Adrenal gland (tissue), 12 donors: Measurements from ENCODE around the gene GRAP. TPM values are rescaled to one million over a fixed set of nuclear protein-coding genes. Genes with fewer than 3 reads are reported as not detected.

Source experiments
- DNase-seq, 7 donors: peaks; one replicate each; pipeline ENCODE4 v3.0.0-alpha.2; 2019 to 2020
- H3K27ac ChIP-seq, 5 donors: fragments of 200-600 bp; sonication (generic) in 4 of 5; 1 replicate in 3 of 5; 2 replicates in 2 of 5; pipeline versions ENCODE4 v1.5.1 to v1.8.0; 2016 to 2020; ENCODE audit warnings: mild to moderate bottlenecking in 1 of 5
- H3K27me3 ChIP-seq: fragments of 200-600 bp; 2 replicates; pipeline ENCODE4 v1.8.0; 2021
- H3K36me3 ChIP-seq, 2 donors: fragments of 200-600 bp; replicated peaks in 1 of 2; 1 replicate in 1 of 2; 2 replicates in 1 of 2; pipeline versions ENCODE4 v1.5.1 to v1.8.0; 2018 to 2022
- H3K4me1 ChIP-seq, 2 donors: fragments of 200-600 bp; replicated peaks in 1 of 2; 1 replicate in 1 of 2; 2 replicates in 1 of 2; pipeline versions ENCODE4 v1.5.1 to v1.8.0; 2018 to 2021
- H3K4me3 ChIP-seq, 4 donors: fragments of 200-600 bp; sonication (generic) in 3 of 4; one replicate each; pipeline ENCODE4 v1.5.1; 2016 to 2018
- H3K9me3 ChIP-seq, 3 donors: fragments of 200-600 bp; sonication (generic) in 1 of 3; replicated peaks in 1 of 3; 1 replicate in 2 of 3; 2 replicates in 1 of 3; pipeline versions ENCODE4 v1.5.1 to v1.8.0; 2016 to 2021
- CTCF ChIP-seq, 6 experiments: fragments of 450-650 bp in 4 of 6; fragments of 200-600 bp in 2 of 6; sonication (generic) in 1 of 6; IDR thresholded peaks; 1 replicate in 5 of 6; 2 replicates in 1 of 6; pipeline versions ENCODE4 v1.5.1 to v1.8.0; 2016 to 2021; ENCODE audit warnings: antibody characterized with exemption in 6 of 6, mild to moderate bottlenecking in 2 of 6, moderate library complexity in 1 of 6
- POLR2A ChIP-seq, 2 donors: fragments of 450-650 bp; IDR thresholded peaks; one replicate each; pipeline ENCODE4 v1.6.1; 2017; ENCODE audit warnings: antibody characterized with exemption in 2 of 2, mild to moderate bottlenecking in 2 of 2, moderate library complexity in 1 of 2
- WGBS, 4 donors: extraction: QIAGEN DNeasy Blood & Tissue Kit in 2 of 4; methylation state at CpG; one replicate each; pipeline versions ENCODE4 v1.1.5 to v1.1.7; 2013 to 2017; 5-methylcytosine and 5-hydroxymethylcytosine counted together
- intact Hi-C, 2 donors: fragments of 100-400 bp; cut with DNase I; formaldehyde crosslinking; loops; one replicate each; pipeline versions ENCODE4 v1.14.1 to v1.15.0; 2022 to 2023
- polyA plus RNA-seq, 3 donors: library from polyadenylated mRNA; stranded (reverse); fragments of 200-250 nt in 2 of 3; fragments of 350-450 nt in 1 of 3; fragmentation: Illumina TruSeq in 1 of 3; extraction: RNeasy Lipid Tissue Mini Kit (QIAGEN cat#74804) in 1 of 3; gene quantifications; one replicate each; pipeline ENCODE4 v1.2.3, GENCODE V29; 2013 to 2014
- total RNA-seq, 9 donors: library from RNA; depleted of rRNA in 4 of 9; stranded (reverse); fragments of >200 nt in 4 of 9; fragments of 120-200 nt in 1 of 9; fragmentation: NEBNext Ultra II Directional in 1 of 9; extraction: Animal tissue kit (Norgen Biotek cat#: 25700) in 1 of 9; gene quantifications; one replicate each; pipeline versions ENCODE4 v1.1.0 to v1.2.4, GENCODE V29; 2013 to 2023
- donor health status: healthy with polysubstance abuse.
- donor health status: Bipolar disorder and iron deficiency.
- donor health status: DM: yes; HTN: yes; CAD: no.
- donor health status: DM: no; HTN: no; CAD: no.
- donor health status: DM: no; HTN: no; CAD: no.
- donor health status: DM: yes; HTN: yes; CAD: no.

Gene GRAP
- total and polyA plus RNA-seq, 12 donors: 1.7 to 17.0 (median 7.5) TPM

DNA sequence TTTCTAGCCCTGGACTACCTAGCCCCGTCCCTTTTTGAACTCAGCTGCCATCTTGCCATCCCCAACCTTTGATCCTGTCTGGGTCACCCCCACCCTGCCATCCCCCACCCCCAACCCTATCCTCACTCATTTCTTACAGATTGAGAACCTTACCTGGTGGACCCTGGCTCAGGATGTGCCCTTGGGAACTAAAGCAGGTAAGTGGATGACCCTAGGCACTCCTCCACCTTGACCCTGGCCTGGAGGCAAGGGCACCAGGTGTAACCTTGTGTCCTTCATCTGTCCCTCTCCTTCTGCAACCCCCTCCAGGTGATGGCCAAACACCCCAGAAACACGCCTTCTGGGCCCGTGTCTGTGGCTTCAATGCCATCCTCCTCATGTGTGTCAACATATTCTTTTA is 26.7 kb downstream of the GRAP start:
- Histone ChIP-seq H3K4me1 (no peaks in the 10 kb centered on the region), H3K36me3 (no peaks in the 10 kb centered on the region), H3K27me3 (no peaks in the 10 kb centered on the region), H3K4me3 (no peak overlapping the region), H3K27ac (no peak overlapping the region), H3K9me3 (no peaks in the 10 kb centered on the region)
- no peak for DNase-seq
- 80 to 94% (median 84%) methylated on average over 1 to 3 of the region's 3 CpGs for WGBS, 4 donors
- TF ChIP-seq CTCF (IDR thresholded peaks at IDR 0.05) (no peak), POLR2A (IDR thresholded peaks at IDR 0.05) (no peak)
- intact Hi-C loops: no loop called here

- intact Hi-C loops: no loop called here
- Histone ChIP-seq H3K4me3 (no peak overlapping the region), H3K4me1 (no peaks in the 10 kb centered on the region), H3K9me3 (no peaks in the 10 kb centered on the region), H3K27ac (no peak overlapping the region), H3K36me3 (no peaks in the 10 kb centered on the region), H3K27me3 (no peaks in the 10 kb centered on the region)
- DNase-seq: no peak
- WGBS, 4 donors: 65 to 73% (median 65%) methylated on average over 17 to 27 of the region's 27 CpGs
- TF ChIP-seq POLR2A (IDR thresholded peaks at IDR 0.05) (no peak), CTCF (IDR thresholded peaks at IDR 0.05) (no peak)
Observed at GRCh38 chr17:19019041-19019941, 27.5 kb downstream of the GRAP start.

DNA sequence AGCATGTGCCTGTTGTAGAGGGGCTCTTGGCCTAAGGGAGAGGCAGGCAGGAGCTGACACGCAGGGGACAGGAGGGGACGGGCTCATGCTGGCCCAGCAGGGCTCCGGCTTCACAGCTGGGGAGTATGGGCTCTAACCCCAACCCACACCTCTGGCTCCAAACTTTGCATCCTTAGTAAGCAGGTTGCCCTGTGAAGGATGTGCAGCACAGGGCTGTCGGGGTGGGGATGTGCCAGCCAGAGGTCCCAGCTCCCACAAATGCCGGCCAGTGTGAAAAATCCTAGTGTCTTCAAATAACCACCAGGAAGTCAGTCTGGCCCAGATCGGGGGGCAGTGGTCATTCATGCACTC is 28.2 kb downstream of the GRAP start:
- no peak for DNase-seq
- intact Hi-C loops: no loop called here
- Histone ChIP-seq H3K4me3 (no peak overlapping the region), H3K4me1 (no peaks in the 10 kb centered on the region), H3K36me3 (no peaks in the 10 kb centered on the region), H3K27me3 (no peaks in the 10 kb centered on the region), H3K9me3 (no peaks in the 10 kb centered on the region), H3K27ac (no peak overlapping the region)
- TF ChIP-seq POLR2A (IDR thresholded peaks at IDR 0.05) (no peak), CTCF (IDR thresholded peaks at IDR 0.05) (no peak)
- WGBS, 4 donors: 71 to 86% (median 78%) methylated on average over 4 to 6 of the region's 6 CpGs

- no peaks in the 10 kb centered on the region for H3K36me3 ChIP-seq
- no peak for TF ChIP-seq POLR2A (IDR thresholded peaks at IDR 0.05)
- TF ChIP-seq CTCF (IDR thresholded peaks at IDR 0.05): no peak
- no peak overlapping the region for H3K4me3 ChIP-seq
- intact Hi-C loops: no loop called here
- H3K27me3 ChIP-seq: no peaks in the 10 kb centered on the region
- 75 to 87% (median 83%) methylated on average over 12 to 16 of the region's 16 CpGs for WGBS, 4 donors
- H3K9me3 ChIP-seq: no peaks in the 10 kb centered on the region
- no peak overlapping the region for H3K27ac ChIP-seq
- no peaks in the 10 kb centered on the region for H3K4me1 ChIP-seq
- no peak for DNase-seq
Observed at GRCh38 chr17:19017804-19018599, 28.8 kb downstream of the GRAP start.
